Measurements from ENCODE around the gene UBD.

Gene UBD

DNA sequence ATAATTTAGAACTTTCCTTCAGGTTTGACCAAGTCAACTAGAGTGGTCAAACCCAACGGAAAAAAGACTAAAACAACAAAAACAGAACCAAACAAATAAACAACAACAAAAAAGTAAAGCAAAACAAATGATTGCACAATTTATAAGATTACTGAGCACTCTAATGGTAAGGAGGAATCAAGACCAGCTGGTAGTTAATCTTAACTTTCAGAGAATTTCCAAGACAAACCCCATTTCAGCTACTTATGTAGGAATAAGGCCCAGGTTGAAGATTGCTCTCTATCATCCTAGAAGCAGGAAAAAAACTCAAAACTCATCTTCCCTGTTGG is 34.3 kb downstream of the UBD start:
- no peak for TF ChIP-seq CREB1 (IDR thresholded peaks at IDR 0.05; ENCODE audit: low read depth)

DNA sequence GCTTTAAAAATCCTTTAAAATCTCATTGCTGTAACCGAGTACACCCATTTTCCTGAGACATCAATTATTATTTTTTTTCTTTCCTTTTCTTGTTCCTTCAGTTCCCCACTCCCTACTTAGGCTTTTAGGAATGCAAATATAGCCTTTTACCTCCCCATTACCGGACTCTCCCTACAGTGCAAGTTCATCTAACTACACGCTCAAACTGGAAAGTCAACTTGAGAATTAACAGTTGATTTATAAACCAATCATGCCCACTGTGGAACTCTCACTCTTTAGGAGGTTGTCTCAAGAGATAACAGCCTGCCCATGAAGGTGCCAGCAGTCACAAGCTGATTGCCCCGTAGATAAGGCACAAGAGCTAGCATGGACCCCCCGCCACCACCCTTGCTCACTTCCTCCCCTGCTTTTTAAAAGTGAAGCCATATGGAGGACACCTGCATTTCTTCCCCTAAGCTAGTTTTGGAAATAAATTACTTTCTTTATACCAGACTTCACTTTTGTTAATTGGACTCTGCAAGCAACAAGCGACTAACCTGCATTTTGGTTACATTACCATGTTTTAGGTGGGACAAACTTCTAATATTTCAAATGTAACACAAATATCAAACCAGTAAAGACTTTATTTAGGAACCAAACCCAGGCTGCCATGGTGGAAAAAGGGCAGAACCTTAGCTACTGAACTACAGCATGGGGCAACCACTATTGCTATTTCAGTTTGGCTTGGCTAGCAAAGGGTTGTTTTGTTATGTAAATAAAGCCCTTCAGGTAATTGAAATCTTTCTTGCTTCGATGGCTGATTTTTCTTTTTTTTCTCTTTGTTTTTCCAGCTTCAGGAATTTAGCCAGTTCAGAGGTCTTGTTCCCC is 34.9 kb downstream of the UBD start:
- TF ChIP-seq, protein P1, sequence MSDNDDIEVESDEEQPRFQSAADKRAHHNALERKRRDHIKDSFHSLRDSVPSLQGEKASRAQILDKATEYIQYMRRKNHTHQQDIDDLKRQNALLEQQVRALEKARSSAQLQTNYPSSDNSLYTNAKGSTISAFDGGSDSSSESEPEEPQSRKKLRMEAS (IDR thresholded peaks at IDR 0.05) = no peak
- TF ChIP-seq TCF12 (IDR thresholded peaks at IDR 0.05; ENCODE audit: low read depth) (no peak), NFIC (IDR thresholded peaks at IDR 0.05) (no peak)
- TF ChIP-seq, protein P2, sequence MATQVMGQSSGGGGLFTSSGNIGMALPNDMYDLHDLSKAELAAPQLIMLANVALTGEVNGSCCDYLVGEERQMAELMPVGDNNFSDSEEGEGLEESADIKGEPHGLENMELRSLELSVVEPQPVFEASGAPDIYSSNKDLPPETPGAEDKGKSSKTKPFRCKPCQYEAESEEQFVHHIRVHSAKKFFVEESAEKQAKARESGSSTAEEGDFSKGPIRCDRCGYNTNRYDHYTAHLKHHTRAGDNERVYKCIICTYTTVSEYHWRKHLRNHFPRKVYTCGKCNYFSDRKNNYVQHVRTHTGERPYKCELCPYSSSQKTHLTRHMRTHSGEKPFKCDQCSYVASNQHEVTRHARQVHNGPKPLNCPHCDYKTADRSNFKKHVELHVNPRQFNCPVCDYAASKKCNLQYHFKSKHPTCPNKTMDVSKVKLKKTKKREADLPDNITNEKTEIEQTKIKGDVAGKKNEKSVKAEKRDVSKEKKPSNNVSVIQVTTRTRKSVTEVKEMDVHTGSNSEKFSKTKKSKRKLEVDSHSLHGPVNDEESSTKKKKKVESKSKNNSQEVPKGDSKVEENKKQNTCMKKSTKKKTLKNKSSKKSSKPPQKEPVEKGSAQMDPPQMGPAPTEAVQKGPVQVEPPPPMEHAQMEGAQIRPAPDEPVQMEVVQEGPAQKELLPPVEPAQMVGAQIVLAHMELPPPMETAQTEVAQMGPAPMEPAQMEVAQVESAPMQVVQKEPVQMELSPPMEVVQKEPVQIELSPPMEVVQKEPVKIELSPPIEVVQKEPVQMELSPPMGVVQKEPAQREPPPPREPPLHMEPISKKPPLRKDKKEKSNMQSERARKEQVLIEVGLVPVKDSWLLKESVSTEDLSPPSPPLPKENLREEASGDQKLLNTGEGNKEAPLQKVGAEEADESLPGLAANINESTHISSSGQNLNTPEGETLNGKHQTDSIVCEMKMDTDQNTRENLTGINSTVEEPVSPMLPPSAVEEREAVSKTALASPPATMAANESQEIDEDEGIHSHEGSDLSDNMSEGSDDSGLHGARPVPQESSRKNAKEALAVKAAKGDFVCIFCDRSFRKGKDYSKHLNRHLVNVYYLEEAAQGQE (IDR thresholded peaks at IDR 0.05; ENCODE audit: low read depth) = no peak
- TF ChIP-seq, protein P3, sequence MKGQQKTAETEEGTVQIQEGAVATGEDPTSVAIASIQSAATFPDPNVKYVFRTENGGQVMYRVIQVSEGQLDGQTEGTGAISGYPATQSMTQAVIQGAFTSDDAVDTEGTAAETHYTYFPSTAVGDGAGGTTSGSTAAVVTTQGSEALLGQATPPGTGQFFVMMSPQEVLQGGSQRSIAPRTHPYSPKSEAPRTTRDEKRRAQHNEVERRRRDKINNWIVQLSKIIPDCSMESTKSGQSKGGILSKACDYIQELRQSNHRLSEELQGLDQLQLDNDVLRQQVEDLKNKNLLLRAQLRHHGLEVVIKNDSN (IDR thresholded peaks at IDR 0.05) = no peak

DNA sequence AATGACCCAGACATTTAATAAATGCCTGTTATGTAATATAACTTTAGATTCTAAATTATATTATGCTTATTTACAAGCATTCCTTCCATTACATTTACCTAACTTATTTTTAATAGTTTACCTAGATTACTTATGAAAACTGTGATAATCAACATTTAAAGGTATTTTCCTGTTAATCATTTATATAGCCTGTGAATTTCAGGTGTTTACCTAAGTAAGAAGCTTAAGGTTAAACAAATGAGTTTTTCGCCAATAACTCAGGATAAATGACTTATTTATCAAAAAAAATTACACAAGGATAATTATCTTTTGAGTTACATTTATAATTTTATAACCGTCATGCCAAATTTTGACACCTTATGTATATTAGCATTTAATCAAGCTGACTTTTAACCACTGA is 35.5 kb downstream of the UBD start:
- TF ChIP-seq TCF12 (IDR thresholded peaks at IDR 0.05; ENCODE audit: low read depth) (no peak), TEAD4 (IDR thresholded peaks at IDR 0.05) (no peak)

DNA sequence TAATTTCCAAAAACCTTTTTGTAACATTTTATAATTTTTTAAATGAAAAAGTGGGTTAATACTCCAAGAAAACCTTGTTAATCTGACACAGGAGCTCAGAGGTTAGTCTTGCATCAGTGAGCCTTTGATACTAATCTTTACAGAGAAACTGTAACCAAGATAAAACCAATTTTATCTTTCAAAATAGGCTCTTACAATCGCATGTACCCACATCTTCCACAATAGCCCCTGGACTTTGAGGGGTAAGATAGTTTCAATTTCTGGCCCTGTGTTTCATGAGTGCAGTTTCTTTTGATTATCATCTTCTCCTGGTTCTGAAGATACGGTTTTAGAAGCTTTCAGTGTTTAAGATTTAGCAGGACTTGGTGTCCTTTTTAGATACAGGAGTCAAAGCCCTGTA is 37.3 kb downstream of the UBD start:
- TF ChIP-seq YY1 (IDR thresholded peaks at IDR 0.05; ENCODE audit: low read depth) = no peak
- TF ChIP-seq TCF12 (IDR thresholded peaks at IDR 0.05; ENCODE audit: low read depth) = no peak
- TF ChIP-seq TAF1 (IDR thresholded peaks at IDR 0.05; ENCODE audit: low read depth) = no peak
- TF ChIP-seq RAD21 (IDR thresholded peaks at IDR 0.05; ENCODE audit: low read depth) = no peak
- no peak for TF ChIP-seq EGR1 (IDR thresholded peaks at IDR 0.05)
- TF ChIP-seq EP300 (IDR thresholded peaks at IDR 0.05; ENCODE audit: borderline replicate concordance) = no peak
- no peak for TF ChIP-seq CREB1 (IDR thresholded peaks at IDR 0.05; ENCODE audit: low read depth)
- TF ChIP-seq CEBPB (IDR thresholded peaks at IDR 0.05) = no peak
- TF ChIP-seq TEAD4 (IDR thresholded peaks at IDR 0.05) = no peak
- TF ChIP-seq, protein P1 (IDR thresholded peaks at IDR 0.05) = no peak
- TF ChIP-seq, protein P3 (IDR thresholded peaks at IDR 0.05) = no peak

DNA sequence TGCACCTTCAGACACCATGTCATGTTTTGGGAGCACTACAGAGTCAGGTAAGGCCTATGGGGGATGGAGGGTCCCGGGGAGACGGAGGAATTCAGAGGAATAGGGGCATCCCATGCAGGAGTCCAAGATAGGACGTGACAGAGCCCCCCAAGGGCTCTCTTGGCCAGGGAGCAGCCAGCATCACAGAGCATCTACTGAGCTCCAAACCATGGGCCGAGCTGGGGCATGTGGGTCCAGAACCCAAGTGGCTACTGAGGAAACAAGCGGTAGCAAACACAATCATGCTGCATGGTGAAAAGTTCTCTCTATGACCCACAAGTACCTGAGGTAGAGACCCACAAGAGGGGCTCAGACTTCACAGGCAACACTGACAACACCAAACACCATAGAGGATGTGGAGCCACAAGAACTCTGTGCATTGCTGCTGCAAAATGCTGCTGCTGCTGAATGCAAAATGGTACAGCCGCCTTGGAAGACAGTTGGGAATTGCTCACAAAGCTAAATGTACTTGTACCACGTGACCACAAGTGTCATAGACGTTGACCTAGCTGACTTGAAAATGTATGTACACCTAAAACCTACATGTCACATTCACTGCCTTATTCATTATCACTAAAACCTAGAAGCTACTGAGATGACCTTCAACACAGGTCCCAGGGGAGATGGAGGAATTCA is 38.4 kb downstream of the UBD start:
- no peak for TF ChIP-seq EGR1 (IDR thresholded peaks at IDR 0.05)
- no peak for TF ChIP-seq NFIC (IDR thresholded peaks at IDR 0.05)
- TF ChIP-seq, protein P1 (IDR thresholded peaks at IDR 0.05) = no peak
- TF ChIP-seq ZBTB7A (IDR thresholded peaks at IDR 0.05; ENCODE audit: low read depth) = no peak
- TF ChIP-seq YY1 (IDR thresholded peaks at IDR 0.05; ENCODE audit: low read depth) = no peak
- TF ChIP-seq, protein P3 (IDR thresholded peaks at IDR 0.05) = no peak
- no peak for TF ChIP-seq RAD21 (IDR thresholded peaks at IDR 0.05; ENCODE audit: low read depth)
- no peak for TF ChIP-seq TCF12 (IDR thresholded peaks at IDR 0.05; ENCODE audit: low read depth)
- no peak for TF ChIP-seq CEBPB (IDR thresholded peaks at IDR 0.05)

DNA sequence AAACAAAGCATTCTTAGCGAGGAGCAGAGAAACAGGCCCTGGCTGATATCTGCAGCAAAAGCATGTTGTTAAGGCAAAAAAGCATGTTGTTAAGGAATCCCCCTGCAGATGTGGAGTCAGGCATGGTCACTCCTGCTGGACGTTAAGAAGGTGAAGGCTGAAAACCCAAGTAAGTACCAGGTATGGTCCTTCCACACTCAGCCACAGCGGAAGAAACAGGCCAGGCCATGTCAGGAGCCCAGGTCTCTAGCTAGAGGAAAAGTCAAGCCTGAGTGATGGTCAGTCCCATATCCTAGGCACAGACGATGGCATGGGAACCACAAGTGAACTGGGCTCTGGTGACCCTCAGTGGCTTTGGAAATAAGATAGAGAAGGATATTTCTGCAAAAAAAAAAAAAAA is 39.3 kb downstream of the UBD start:
- TF ChIP-seq RAD21 (IDR thresholded peaks at IDR 0.05; ENCODE audit: low read depth) = no peak

DNA sequence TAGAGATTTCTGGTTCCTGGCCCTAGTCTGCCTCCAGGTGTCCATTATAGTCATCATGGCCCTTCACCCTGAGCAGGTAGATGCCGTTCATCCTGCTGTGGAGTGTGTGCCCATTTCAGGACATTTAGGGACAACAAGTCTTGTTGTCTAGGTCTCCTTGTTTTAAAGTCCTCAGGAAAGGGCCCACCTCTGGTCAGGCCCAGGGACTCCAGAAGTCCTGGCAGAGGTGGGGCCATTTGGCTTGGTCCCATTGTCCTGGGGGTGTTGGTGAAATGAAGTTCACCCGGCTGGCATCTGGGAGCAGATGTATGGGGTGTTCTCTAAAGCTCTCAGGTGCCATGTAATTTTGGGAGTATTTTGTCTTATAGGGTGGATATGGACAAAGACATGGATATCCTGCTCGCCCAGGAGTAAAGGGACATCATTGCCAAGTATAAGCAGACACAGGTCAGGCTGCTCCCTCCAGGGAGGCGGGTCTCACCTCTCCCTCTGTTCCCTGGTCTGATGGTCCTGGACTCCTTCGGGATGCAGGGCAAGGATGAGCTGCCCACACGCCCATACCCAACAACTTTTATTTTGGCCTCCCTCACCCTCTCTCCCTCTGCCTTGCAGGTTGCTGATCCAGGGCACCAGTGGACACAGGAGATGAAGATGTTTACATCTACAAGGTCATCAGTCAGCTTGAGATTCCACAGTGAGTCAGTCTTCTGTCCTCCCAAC is 40.1 kb downstream of the UBD start:
- TF ChIP-seq RAD21 (IDR thresholded peaks at IDR 0.05; ENCODE audit: low read depth) (no peak), EGR1 (IDR thresholded peaks at IDR 0.05) (no peak), TCF12 (IDR thresholded peaks at IDR 0.05; ENCODE audit: low read depth) (no peak), ZBTB7A (IDR thresholded peaks at IDR 0.05; ENCODE audit: low read depth) (no peak), CREB1 (IDR thresholded peaks at IDR 0.05; ENCODE audit: low read depth) (no peak), YY1 (IDR thresholded peaks at IDR 0.05; ENCODE audit: low read depth) (no peak), CEBPB (IDR thresholded peaks at IDR 0.05) (no peak), TEAD4 (IDR thresholded peaks at IDR 0.05) (no peak), FOXM1 (IDR thresholded peaks at IDR 0.05; ENCODE audit: borderline replicate concordance, low read depth) (no peak), NFIC (IDR thresholded peaks at IDR 0.05) (no peak), TAF1 (IDR thresholded peaks at IDR 0.05; ENCODE audit: low read depth) (no peak), EP300 (IDR thresholded peaks at IDR 0.05; ENCODE audit: borderline replicate concordance) (no peak)
- TF ChIP-seq, protein P3 (IDR thresholded peaks at IDR 0.05) = no peak
- TF ChIP-seq, protein P1 (IDR thresholded peaks at IDR 0.05) = no peak
- TF ChIP-seq, protein P2 (IDR thresholded peaks at IDR 0.05; ENCODE audit: low read depth) = no peak

All from Ishikawa (cell line).